Stimulated activated CD4-positive, alpha-beta T cell treated with anti-CD3 and anti-CD28 coated beads, TNF-alpha, amount 100 ng/mL, for 1 hour (primary cell): ENCODE results near the gene CLDN5.

ENCODE experiments used
- DNase-seq, 3 donors: peaks; one replicate each; pipeline ENCODE4 v3.0.0-alpha.2; 2020; ENCODE audit warnings: low read depth in 3 of 3, low spot score in 1 of 3

The CLDN5 gene, protein sequence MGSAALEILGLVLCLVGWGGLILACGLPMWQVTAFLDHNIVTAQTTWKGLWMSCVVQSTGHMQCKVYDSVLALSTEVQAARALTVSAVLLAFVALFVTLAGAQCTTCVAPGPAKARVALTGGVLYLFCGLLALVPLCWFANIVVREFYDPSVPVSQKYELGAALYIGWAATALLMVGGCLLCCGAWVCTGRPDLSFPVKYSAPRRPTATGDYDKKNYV

DNA sequence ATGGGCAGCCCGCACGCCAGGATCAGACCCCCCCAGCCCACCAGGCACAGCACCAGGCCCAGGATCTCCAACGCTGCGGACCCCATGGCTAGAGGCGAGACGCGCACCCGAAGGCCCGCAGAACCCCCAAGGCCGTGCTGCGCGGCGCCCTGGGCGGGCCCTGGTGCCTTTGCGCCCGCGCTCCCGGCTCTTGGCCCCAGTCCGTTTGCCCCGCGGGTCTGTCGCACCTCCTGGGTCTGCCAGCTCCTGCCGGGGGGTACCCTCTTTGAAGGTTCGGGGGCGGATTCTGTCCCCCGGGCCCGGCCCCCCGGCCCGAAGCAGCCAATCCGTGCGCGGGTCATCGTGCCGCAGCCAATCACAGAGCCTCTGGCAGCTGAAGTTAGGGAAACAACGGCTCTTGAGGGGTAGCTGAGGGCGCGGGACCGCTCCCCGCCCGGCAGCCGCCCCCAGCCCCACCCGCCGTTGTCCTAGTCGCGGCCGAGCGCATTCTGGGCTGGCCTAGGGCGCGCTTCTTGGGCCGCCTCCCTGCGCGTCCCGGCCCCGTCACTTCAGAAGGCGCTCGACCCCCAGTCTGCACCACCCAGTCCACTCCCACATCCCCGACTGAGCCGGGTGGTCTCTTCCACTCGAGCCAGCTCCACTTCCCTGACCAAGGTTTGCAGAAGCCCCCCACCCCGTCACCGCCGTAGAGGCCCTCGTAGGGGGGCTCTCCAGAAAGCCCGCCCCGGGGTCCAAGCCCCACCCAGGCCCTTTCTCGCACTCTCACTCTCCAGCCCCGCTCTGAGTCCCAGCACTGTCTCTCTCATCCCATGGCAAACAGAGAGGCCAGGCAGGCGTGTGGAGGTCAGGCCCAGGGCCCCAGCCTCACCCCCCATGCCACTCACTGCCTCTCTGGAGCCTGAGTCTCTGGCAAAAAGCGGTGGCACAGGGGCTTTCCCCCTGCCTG lies at the start of gene CLDN5:
Gene CLDN5 (minus strand): TSS at position 241 of the 946 bp plus-strand sequence. CDS start 155 bp downstream, at position 86.
- no peak for DNase-seq

GRCh38 chr22:19571995-19572394 lies 47.8 kb upstream of the CLDN5 start:
- DNase-seq = no peak

GRCh38 chr22:19571207-19571795 lies 47.1 kb upstream of the CLDN5 start:
- no peak for DNase-seq

- DNase-seq = no peak
These were observed 45.8 kb upstream of the CLDN5 start for GRCh38 chr22:19569976-19570375.

- no peak for DNase-seq
These were observed 45.0 kb upstream of the CLDN5 start for GRCh38 chr22:19569276-19569640.

DNA sequence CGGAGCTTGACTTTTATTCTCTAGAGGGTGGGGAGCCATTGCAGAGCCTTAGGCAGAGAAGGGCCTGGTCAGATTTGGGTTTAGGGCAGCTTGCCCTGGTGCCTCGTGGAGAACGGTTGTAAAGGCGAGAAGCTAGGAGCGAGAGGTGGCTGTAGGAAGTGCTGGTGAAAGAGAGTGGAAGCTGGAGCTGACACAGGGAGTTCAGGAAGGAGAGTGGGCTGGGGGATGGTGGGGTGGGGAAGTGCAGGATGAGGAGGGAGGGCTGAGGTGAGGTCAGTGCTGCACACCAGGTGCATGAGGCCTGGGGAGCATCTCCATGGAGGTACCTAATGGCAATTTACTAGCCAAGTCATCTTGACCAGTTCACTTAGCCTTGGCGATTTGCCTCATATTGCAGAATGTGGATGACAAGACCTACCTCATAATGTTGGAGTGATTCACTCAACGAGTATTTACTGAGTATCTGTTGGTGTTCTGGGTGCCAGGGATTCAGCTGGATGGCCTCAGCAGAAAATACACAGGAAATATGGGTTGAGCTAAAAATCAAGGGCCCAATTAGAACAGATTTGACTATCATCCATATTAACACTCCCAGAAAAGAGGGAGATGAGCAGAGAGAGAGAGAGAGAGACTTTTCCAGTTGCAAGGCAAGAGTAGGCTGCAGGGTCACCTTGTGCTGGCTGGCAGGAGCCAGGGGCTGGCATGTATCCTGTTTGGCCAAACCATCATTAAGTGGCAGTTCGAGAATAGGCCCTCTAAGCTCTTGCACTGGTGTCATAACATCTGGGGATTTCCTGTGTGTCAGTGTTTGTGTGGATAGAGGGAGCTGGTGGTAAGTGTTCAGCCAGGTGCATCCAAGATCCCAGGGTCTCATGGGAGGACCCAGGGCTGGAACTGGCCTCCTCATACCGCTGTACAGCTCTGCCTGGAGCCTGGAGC lies 44.4 kb upstream of the CLDN5 start:
- no peak for DNase-seq

DNA sequence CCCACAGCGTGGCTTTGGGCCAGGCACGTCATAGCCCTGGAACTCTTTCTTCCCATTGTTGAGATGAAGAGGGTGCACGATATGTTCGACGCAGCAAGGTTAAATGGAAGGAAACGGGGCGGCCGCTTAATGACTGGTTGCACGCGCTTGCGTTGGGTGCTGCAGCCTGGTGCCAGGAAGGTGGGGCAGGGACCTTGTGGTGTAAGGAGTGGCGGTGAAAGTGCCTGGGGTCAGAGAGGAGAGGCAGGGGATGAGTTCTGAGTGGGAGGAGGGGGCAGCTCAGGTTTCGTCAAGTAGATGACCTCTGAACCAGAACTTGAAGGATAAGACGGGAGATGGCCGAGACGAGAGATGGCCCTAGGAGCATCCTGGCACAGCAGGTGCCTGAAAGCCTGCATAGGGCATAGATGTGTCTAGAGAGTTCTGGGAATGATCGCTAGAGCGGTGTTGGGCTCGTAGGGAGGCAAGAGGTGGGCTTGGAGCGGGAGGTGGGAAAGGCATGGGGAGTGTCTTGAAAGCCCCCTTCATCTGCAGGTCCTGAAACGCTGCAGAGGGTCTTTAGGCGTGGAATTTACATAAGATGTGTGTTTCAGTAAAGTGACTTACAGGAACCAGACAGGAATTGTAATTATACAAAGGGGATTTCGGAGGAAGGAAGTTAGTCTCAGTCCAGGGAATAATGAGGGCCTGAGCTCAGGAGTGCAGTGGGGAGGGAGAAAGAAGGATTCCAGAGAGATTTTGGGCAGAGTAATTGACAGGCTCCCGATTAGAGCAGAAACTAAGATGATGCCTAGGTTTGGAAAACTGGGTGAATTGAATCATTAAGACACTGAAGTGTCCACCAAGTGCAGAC lies 43.2 kb upstream of the CLDN5 start:
- DNase-seq = no peak

GRCh38 chr22:19566279-19567156 lies 42.3 kb upstream of the CLDN5 start:
- DNase-seq = no peak

- no peak for DNase-seq
These were observed 41.4 kb upstream of the CLDN5 start for GRCh38 chr22:19565382-19566278.

DNA sequence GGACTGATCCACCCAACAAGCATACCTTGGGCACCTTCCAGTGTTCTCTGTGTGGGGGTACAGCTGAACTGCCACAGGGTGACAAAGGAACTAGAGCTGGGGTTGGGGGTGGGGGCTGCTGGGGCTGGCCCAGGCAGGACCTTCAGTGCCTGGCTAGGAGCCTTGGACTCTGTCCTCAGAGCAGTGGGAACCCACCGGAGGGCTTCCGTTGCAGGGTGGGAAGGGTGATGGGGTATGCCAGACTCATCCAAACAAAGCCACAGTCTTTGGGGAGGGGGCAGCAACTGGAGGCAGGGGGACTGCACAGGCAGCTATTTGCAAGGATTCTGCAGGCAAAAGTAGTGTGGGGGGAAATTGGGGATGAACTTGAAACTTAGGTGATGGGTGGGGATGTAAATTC lies 35.7 kb upstream of the CLDN5 start:
- no peak for DNase-seq

- DNase-seq = no peak
These were observed 35.2 kb upstream of the CLDN5 start for GRCh38 chr22:19559324-19559811.

DNA sequence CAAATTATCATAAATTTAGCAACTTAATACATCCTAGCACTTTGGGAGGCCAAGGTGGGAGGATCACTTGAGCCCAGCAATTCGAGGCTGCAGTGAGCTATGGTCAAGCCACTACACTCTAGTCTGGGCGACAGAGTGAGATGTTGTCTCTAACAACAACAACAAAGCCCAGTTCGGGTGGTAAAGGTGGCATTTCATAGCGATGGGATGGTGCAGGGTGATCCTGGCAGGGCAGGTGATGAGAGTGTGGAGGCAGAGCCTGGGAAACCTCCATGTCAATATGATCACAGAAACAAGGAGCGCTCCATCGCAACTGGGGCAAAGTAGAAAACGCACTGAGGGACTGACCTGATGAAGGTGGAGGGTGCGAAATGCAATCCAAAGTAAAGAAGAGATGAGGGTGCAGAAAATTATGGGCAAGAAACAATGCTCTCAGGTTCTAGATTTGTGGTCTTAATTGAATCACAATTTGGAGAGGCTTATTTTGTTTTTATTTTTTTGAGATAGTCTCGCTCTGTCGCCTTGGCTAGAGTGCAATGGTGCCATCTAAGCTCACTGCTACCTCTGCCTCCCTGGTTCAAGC lies 32.8 kb upstream of the CLDN5 start:
- DNase-seq = no peak

GRCh38 chr22:19555651-19556050 lies 31.4 kb upstream of the CLDN5 start:
- DNase-seq = no peak

DNA sequence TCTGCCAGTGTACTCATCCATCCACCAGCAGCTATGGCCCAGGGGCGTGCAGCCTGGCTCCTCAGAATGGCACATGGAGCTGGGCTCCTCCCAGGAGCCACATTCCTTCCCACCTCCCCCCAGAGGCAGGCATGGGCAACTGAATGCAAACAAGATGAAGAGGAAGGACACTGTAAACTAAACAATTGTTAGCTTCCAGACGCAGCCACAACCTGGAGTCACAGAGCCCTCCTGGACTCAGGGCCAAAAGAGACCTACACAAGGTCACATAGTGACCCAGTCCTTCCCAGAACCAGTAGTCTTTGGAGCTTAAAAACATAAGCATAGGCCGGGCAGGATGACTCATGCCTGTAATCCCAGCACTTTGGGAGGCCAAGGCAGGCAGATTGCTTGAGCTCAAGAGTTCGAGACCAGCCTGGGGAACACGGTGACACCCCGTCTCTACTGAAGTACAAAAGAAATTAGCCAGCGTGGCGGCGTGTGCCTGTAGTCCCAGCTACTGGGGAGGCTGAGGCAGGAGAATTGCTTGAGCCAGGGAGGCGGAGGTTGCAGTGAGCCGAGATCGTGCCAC lies 30.7 kb upstream of the CLDN5 start:
- no peak for DNase-seq

- no peak for DNase-seq
These were observed 29.0 kb upstream of the CLDN5 start for GRCh38 chr22:19553201-19553600.

DNA sequence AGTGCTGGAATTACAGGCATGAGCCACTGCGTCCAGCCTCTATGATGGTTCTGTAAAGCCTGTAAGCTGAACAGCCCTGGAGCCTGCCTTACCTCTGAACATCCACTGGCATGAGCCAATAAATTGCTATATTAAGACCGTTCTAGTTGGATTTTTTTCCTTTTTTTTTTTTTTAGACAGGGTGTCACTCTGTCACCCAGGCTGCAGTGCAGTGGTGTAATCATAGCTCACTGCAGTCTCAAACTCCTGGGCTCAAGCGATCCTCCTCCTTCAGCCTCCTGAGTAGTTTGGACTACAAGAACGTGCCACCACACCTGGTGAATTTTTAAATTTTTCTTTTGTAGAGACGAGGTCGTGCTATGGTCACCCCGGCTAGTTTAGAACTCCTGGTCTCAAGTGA lies 26.2 kb upstream of the CLDN5 start:
- no peak for DNase-seq

DNA sequence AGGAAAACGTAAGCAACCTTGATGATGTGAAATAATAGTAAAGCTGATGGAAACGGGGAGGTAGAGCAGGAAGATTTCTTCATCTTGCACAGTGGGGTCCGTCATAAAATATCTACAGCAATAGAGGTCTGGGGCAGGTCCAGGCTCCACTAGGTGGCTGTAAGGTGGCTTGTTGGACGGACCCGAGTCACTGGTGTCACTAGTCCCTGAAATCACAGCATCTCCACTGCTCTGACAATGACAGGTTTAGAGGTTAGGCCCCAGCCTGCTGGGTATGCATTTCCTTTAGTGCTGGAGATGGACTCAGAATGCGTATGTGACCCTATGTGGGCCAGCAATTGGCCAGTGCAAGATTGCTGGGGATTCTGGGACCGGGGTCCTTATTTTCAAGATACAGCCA lies 25.2 kb upstream of the CLDN5 start:
- DNase-seq = no peak
